Right atrium auricular region (tissue), 2 donors: ENCODE results near the gene CYP2W1. TPM values are rescaled to one million over a fixed set of nuclear protein-coding genes. Genes with fewer than 3 reads are reported as not detected.

Source experiments
- DNase-seq: peaks from one replicate; pipeline ENCODE4 v3.0.0-alpha.2; 2019; ENCODE audit warnings: low spot score
- H3K27ac ChIP-seq, 2 donors: fragments of 200-600 bp; sonication (generic); 1 replicate in 1 of 2; 2 replicates in 1 of 2; pipeline ENCODE4 v1.5.1; 2016 to 2019
- H3K27me3 ChIP-seq, 2 donors: fragments of 200-600 bp; sonication (generic); one replicate each; pipeline versions ENCODE4 v1.5.1 to v1.6.0; 2017 to 2019
- H3K36me3 ChIP-seq: fragments of 200-600 bp; sonication (generic); one replicate; pipeline ENCODE4 v1.5.1; 2016
- H3K4me1 ChIP-seq, 2 donors: fragments of 200-600 bp; sonication (generic); one replicate each; pipeline versions ENCODE4 v1.5.1 to v1.6.0; 2017 to 2019
- H3K4me3 ChIP-seq, 2 donors: fragments of 200-600 bp; sonication (generic); 1 replicate in 1 of 2; 2 replicates in 1 of 2; pipeline ENCODE4 v1.5.1; 2017 to 2019; ENCODE audit warnings: mild to moderate bottlenecking in 1 of 2, moderate library complexity in 1 of 2
- H3K9me3 ChIP-seq, 2 donors: fragments of 200-600 bp; sonication (generic); one replicate each; pipeline ENCODE4 v1.5.1; 2019
- CTCF ChIP-seq, 2 donors: fragments of 200-600 bp; sonication (generic); IDR thresholded peaks; one replicate each; pipeline ENCODE4 v1.5.1; 2019; ENCODE audit warnings: antibody characterized with exemption in 2 of 2
- total RNA-seq, 2 donors: library from RNA; depleted of rRNA; stranded (reverse); fragments of >200 nt; gene quantifications; one replicate each; pipeline ENCODE4 v1.1.0, GENCODE V29; 2016

Gene CYP2W1
- not detected for total RNA-seq

- Histone ChIP-seq H3K27me3 (no peaks in the 10 kb centered on the region), H3K4me3 (no peak within 1 kb of the TSS), H3K36me3 (no peaks in the 10 kb centered on the region), H3K27ac (no peak within 1 kb of the TSS), H3K4me1 (peaks cover 0 to 7% of the 10 kb centered on the region in 2 donors), H3K9me3 (no peaks in the 10 kb centered on the region)
- TF ChIP-seq CTCF (IDR thresholded peaks at IDR 0.05), result no peak
- DNase-seq, result no peak
These were observed at the start of gene CYP2W1 for GRCh38 chr7:983004-983615. Gene CYP2W1 (plus strand): TSS chr7:983181. CDS start chr7:983212, 31 bp downstream.

- H3K27ac ChIP-seq, result no peak overlapping the region
- no peak for DNase-seq
- H3K27me3 ChIP-seq, result no peaks in the 10 kb centered on the region
- no peak for TF ChIP-seq CTCF (IDR thresholded peaks at IDR 0.05)
- no peaks in the 10 kb centered on the region for H3K4me1 ChIP-seq
- no peak overlapping the region for H3K4me3 ChIP-seq
- no peaks in the 10 kb centered on the region for H3K36me3 ChIP-seq
- H3K9me3 ChIP-seq, result no peaks in the 10 kb centered on the region
These were observed 48.4 kb upstream of the CYP2W1 start for GRCh38 chr7:934469-935163.

GRCh38 chr7:935164-935873 lies 47.7 kb upstream of the CYP2W1 start:
- no peak for DNase-seq
- Histone ChIP-seq H3K36me3 (no peaks in the 10 kb centered on the region), H3K9me3 (no peaks in the 10 kb centered on the region), H3K4me3 (no peak overlapping the region), H3K27ac (no peak overlapping the region), H3K4me1 (no peaks in the 10 kb centered on the region), H3K27me3 (no peaks in the 10 kb centered on the region)
- TF ChIP-seq CTCF (IDR thresholded peaks at IDR 0.05), result no peak

GRCh38 chr7:935874-936385 lies 47.1 kb upstream of the CYP2W1 start:
- no peaks in the 10 kb centered on the region for H3K4me1 ChIP-seq
- H3K27ac ChIP-seq, result no peak overlapping the region
- no peak for TF ChIP-seq CTCF (IDR thresholded peaks at IDR 0.05)
- no peaks in the 10 kb centered on the region for H3K9me3 ChIP-seq
- DNase-seq, result no peak
- no peaks in the 10 kb centered on the region for H3K27me3 ChIP-seq
- no peaks in the 10 kb centered on the region for H3K36me3 ChIP-seq
- no peak overlapping the region for H3K4me3 ChIP-seq

GRCh38 chr7:936386-937054 lies 46.5 kb upstream of the CYP2W1 start:
- no peak for DNase-seq
- no peak overlapping the region for H3K4me3 ChIP-seq
- no peak for TF ChIP-seq CTCF (IDR thresholded peaks at IDR 0.05)

More at GRCh38 chr7:936386-937054, 46.5 kb upstream of the CYP2W1 start:
- no peak overlapping the region for H3K27ac ChIP-seq
- H3K27me3 ChIP-seq, result no peaks in the 10 kb centered on the region
- no peaks in the 10 kb centered on the region for H3K36me3 ChIP-seq
- H3K9me3 ChIP-seq, result no peaks in the 10 kb centered on the region
- H3K4me1 ChIP-seq, result no peaks in the 10 kb centered on the region
